ENCODE measurements around the gene DDI2.

GRCh38 chr1:15696956-15697521 is 79.8 kb downstream of the DDI2 start:
- TF ChIP-seq CTCF (optimal IDR thresholded peaks at IDR 0.05 in 1 of 3, IDR thresholded peaks at IDR 0.05 in 1 of 3, conservative IDR thresholded peaks at IDR 0.05 in 1 of 3; ENCODE audit: extremely low read depth in 1 of 3, insufficient read depth in 2 of 3, low read length in 3 of 3) (no peak), EZH2 (IDR thresholded peaks at IDR 0.05; ENCODE audit: low read length) (no peak)

All from keratinocyte (primary cell).